Activated T-cell treated with anti-CD3 and anti-CD28 coated beads, Interleukin-2, amount 50 U/mL, for 4 hours (primary cell): ENCODE data around the gene MS4A2. TPM values are rescaled to one million over a fixed set of nuclear protein-coding genes. Genes with fewer than 3 reads are reported as not detected.
"Not testable (repeated sequence)": the region's sequence is repeated elsewhere in the genome, so short reads cannot be mapped to it uniquely, and the experiment has no call there.

Source experiments
- ATAC-seq, 2 donors: fragments of 200-7000 bp; cut with Tn5 transposase; one replicate each; pipeline ENCODE4 v1.10.0; 2021
- DNase-seq: peaks from one replicate; pipeline ENCODE4 v3.0.0-alpha.2; 2020
- H3K27me3 Mint-ChIP-seq: one replicate; pipeline ENCODE4 v1.8.0; 2021; ENCODE audit warnings: low read depth, mixed read lengths
- H3K36me3 Mint-ChIP-seq: one replicate; pipeline ENCODE4 v1.8.0; 2022; ENCODE audit warnings: mixed read lengths; ENCODE audit not compliant: insufficient read depth
- H3K4me1 Mint-ChIP-seq: one replicate; pipeline ENCODE4 v1.8.0; 2021; ENCODE audit warnings: low read depth, mixed read lengths
- H3K4me3 Mint-ChIP-seq: one replicate; pipeline ENCODE4 v1.8.0; 2021; ENCODE audit warnings: mild to moderate bottlenecking, moderate library complexity, mixed read lengths
- H3K9me3 Mint-ChIP-seq: one replicate; pipeline ENCODE4 v1.8.0; 2021; ENCODE audit warnings: mixed read lengths
- total RNA-seq, 3 donors: library from RNA; stranded (reverse); gene quantifications; one replicate each; pipeline ENCODE4 v1.2.1, GENCODE V29; 2021

MS4A2 gene
- not detected for total RNA-seq

GRCh38 chr11:60088364-60088763, at the start of gene MS4A2:
Gene MS4A2, plus strand, starts transcription at chr11:60088664. Its CDS starts 102 bp downstream, at chr11:60088766.
- Mint-ChIP-seq H3K36me3 (no peaks in the 10 kb centered on the region), H3K9me3 (no peaks in the 10 kb centered on the region), H3K4me1 (no peaks in the 10 kb centered on the region), H3K4me3 (no peak within 1 kb of the TSS), H3K27me3 (peaks cover 25% of the 10 kb centered on the region)
- no peak for DNase-seq
- no peak for ATAC-seq

- no peak for DNase-seq
- Mint-ChIP-seq H3K27me3 (peaks cover 8% of the 10 kb centered on the region), H3K4me3 (no peak within 1 kb of the TSS), H3K9me3 (no peaks in the 10 kb centered on the region), H3K36me3 (no peaks in the 10 kb centered on the region), H3K4me1 (no peaks in the 10 kb centered on the region)
- ATAC-seq = no peak
Observed at GRCh38 chr11:60040109-60040508, 48.4 kb upstream of the MS4A2 start, which contains the start of gene OOSP2. Gene OOSP2, plus strand, starts transcription at chr11:60040409. Its CDS starts 51 bp downstream, at chr11:60040460.

GRCh38 chr11:60050422-60050821, 38.0 kb upstream of the MS4A2 start:
- not testable (repeated sequence) for DNase-seq, H3K4me1 Mint-ChIP-seq, H3K4me3 Mint-ChIP-seq, H3K36me3 Mint-ChIP-seq, H3K27me3 Mint-ChIP-seq, ATAC-seq, H3K9me3 Mint-ChIP-seq

DNA sequence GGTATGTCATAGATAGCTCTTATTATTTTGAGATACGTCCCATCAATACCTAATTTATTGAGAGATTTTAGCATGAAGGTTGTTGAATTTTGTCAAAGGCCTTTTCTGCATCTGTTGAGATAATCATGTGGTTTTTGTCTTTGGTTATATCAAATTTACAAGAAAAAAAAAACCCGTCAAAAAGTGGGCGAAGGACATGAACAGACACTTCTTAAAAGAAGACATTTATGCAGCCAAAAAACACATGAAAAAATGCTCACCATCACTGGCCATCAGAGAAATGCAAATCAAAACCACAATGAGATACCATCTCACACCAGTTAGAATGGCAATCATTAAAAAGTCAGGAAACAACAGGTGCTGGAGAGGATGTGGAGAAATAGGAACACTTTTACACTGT, 37.6 kb upstream of the MS4A2 start:
- H3K27me3 Mint-ChIP-seq, ATAC-seq, H3K9me3 Mint-ChIP-seq, H3K4me1 Mint-ChIP-seq, H3K36me3 Mint-ChIP-seq, H3K4me3 Mint-ChIP-seq, DNase-seq: not testable (repeated sequence)

- DNase-seq (no peak), ATAC-seq (no peak)
- no peaks in the 10 kb centered on the region for H3K4me1 Mint-ChIP-seq
- H3K4me3 Mint-ChIP-seq = no peak within 1 kb of the TSS
- H3K27me3 Mint-ChIP-seq = peaks cover 8% of the 10 kb centered on the region
- H3K36me3 Mint-ChIP-seq = no peaks in the 10 kb centered on the region
- H3K9me3 Mint-ChIP-seq = peaks cover 4% of the 10 kb centered on the region
Observed at GRCh38 chr11:60056349-60056969, 32.0 kb upstream of the MS4A2 start, which contains the start of gene MS4A3. Gene MS4A3, plus strand, starts transcription at chr11:60056665. Its CDS starts 4,496 bp downstream, at chr11:60061161.

DNA sequence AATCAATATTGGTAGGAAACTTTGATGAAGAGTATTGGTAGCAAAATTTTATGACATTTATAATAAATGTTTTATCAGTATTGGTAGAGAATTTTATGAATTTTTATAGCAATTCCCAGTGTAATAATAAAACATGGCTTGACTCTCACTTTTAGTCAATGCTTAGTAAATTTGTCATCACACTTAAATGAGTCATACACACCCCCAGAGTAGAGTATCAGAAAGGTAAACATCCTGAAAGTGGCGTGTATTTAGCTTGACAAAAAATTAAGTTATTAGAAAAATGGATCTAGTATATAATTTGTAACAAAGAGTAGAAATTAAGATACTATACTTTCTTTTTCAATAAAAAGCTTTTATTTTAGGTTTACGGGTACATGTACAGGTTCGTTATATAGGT, 29.4 kb upstream of the MS4A2 start:
- Mint-ChIP-seq H3K36me3 (no peaks in the 10 kb centered on the region), H3K4me3 (no peak overlapping the region), H3K27me3 (peaks cover 8% of the 10 kb centered on the region), H3K9me3 (peaks cover 4% of the 10 kb centered on the region), H3K4me1 (no peaks in the 10 kb centered on the region)
- DNase-seq (no peak), ATAC-seq (no peak)

- no peaks in the 10 kb centered on the region for H3K4me1 Mint-ChIP-seq
- DNase-seq (no peak), ATAC-seq (no peak)
- H3K4me3 Mint-ChIP-seq = no peak overlapping the region
- peaks cover 4% of the 10 kb centered on the region for H3K9me3 Mint-ChIP-seq
- peaks cover 8% of the 10 kb centered on the region for H3K27me3 Mint-ChIP-seq
- H3K36me3 Mint-ChIP-seq = no peaks in the 10 kb centered on the region
Observed at GRCh38 chr11:60059521-60060240, 28.8 kb upstream of the MS4A2 start.

DNA sequence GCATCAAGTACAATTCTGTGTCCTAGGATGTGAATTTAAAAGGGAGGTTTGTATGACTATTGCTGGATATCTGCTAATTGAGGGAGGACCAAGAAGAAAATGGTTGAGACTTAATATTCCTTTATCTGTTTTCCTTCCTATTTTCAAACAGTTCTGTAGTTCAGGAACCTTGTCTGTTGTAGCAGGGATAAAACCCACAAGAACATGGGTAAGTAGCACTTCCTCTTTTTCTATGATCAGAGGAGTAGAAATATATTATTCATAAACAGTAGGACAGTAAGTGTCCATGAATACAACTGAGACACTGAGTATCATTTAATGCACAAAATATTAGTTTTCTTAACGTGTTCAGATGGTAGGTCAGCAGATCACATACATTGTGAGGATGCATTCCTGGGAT, 24.4 kb upstream of the MS4A2 start:
- DNase-seq = no peak
- no peak for ATAC-seq
- Mint-ChIP-seq H3K36me3 (no peaks in the 10 kb centered on the region), H3K4me1 (no peaks in the 10 kb centered on the region), H3K9me3 (peaks cover 4% of the 10 kb centered on the region), H3K4me3 (no peak overlapping the region), H3K27me3 (peaks cover 2% of the 10 kb centered on the region)

DNA sequence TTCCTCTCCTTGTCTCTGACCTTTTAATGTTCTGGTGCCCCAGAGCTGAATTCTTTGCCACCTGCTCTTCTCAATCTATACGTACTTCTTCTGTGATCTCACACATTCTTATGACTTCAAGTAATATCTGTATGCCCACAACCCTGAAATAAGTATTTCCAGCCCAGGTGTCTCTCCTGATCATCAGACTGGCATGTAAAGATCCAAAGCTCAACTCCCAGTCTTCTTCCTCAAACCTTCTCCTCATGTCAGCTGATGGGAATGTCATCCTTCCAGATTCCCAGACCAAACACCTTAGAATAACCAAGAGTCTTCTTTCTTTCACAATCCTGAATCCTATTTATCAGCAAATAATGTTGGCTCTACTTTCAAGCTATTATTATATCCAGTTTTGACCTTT, 22.7 kb upstream of the MS4A2 start:
- ATAC-seq (no peak), DNase-seq (no peak)
- no peaks in the 10 kb centered on the region for H3K4me1 Mint-ChIP-seq
- no peaks in the 10 kb centered on the region for H3K27me3 Mint-ChIP-seq
- H3K9me3 Mint-ChIP-seq = no peaks in the 10 kb centered on the region
- H3K4me3 Mint-ChIP-seq = no peak overlapping the region
- H3K36me3 Mint-ChIP-seq = no peaks in the 10 kb centered on the region

DNA sequence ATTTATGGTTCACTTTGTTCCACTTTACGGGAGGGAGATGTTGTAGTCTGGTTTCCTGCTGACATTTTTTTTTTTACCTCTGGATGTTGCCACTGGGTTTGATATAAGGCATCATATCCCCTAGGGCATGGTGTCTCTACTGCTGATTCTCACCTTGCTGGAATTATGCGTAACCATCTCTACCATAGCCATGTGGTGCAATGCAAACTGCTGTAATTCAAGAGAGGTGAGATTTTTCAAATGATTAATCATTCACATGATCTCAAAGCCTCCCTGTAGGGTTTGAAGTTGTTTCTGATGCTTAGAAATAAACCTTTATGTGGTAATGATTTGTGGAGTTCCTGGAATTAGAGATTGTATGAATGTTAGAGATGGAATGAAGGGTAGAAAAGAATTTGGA, 19.0 kb upstream of the MS4A2 start:
- DNase-seq (no peak), ATAC-seq (no peak)
- Mint-ChIP-seq H3K36me3 (no peaks in the 10 kb centered on the region), H3K27me3 (no peaks in the 10 kb centered on the region), H3K4me3 (no peak overlapping the region), H3K9me3 (no peaks in the 10 kb centered on the region), H3K4me1 (no peaks in the 10 kb centered on the region)

DNA sequence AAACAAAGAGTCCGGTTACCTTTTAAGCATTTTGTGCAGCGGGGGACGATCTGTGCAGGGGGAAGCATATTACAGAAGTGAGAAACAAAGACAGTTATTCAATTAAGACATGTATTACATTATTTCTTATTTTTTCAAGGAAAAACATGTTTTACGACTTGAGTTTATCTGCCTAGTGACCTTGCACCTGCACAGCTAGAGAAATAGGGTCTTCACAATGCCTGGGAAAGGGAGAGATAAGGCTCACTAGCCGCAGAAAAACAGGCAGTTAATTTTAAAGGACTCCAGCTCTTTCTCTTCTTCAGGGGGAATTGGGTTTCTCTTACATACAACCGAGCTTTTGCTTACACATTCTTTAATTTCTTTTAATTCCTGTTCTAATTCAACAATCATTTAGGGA, 16.8 kb upstream of the MS4A2 start:
- H3K4me1 Mint-ChIP-seq, H3K27me3 Mint-ChIP-seq, H3K9me3 Mint-ChIP-seq, DNase-seq, H3K36me3 Mint-ChIP-seq, H3K4me3 Mint-ChIP-seq, ATAC-seq: not testable (repeated sequence)

GRCh38 chr11:60077216-60077817, 11.1 kb upstream of the MS4A2 start:
- Mint-ChIP-seq H3K27me3 (peaks cover 7% of the 10 kb centered on the region), H3K4me1 (no peaks in the 10 kb centered on the region), H3K9me3 (peaks cover 10% of the 10 kb centered on the region)

GRCh38 chr11:60077981-60078380, 10.5 kb upstream of the MS4A2 start:
- Mint-ChIP-seq H3K27me3 (peaks cover 7% of the 10 kb centered on the region), H3K36me3 (no peaks in the 10 kb centered on the region), H3K9me3 (peaks cover 10% of the 10 kb centered on the region), H3K4me1 (no peaks in the 10 kb centered on the region), H3K4me3 (no peak overlapping the region)
- no peak for DNase-seq
- no peak for ATAC-seq

More at GRCh38 chr11:60077216-60077817, 11.1 kb upstream of the MS4A2 start:
- DNase-seq (no peak), ATAC-seq (no peak)
- no peaks in the 10 kb centered on the region for H3K36me3 Mint-ChIP-seq
- no peak overlapping the region for H3K4me3 Mint-ChIP-seq

GRCh38 chr11:60078745-60079144, 9.7 kb upstream of the MS4A2 start:
- H3K9me3 Mint-ChIP-seq = peaks cover 10% of the 10 kb centered on the region
- H3K27me3 Mint-ChIP-seq = peaks cover 7% of the 10 kb centered on the region
- ATAC-seq (no peak), DNase-seq (no peak)
- H3K4me3 Mint-ChIP-seq = no peak overlapping the region
- H3K36me3 Mint-ChIP-seq = no peaks in the 10 kb centered on the region
- no peaks in the 10 kb centered on the region for H3K4me1 Mint-ChIP-seq

GRCh38 chr11:60080535-60080934, 7.9 kb upstream of the MS4A2 start:
- no peaks in the 10 kb centered on the region for H3K4me1 Mint-ChIP-seq
- ATAC-seq (no peak), DNase-seq (no peak)
- no peaks in the 10 kb centered on the region for H3K36me3 Mint-ChIP-seq
- peaks cover 10% of the 10 kb centered on the region for H3K9me3 Mint-ChIP-seq
- H3K4me3 Mint-ChIP-seq = no peak overlapping the region
- H3K27me3 Mint-ChIP-seq = peaks cover 11% of the 10 kb centered on the region
